Lower leg skin (tissue), 3 donors: ENCODE results near the gene TAOK3.

ENCODE experiments used
- POLR2A ChIP-seq, 2 donors: fragments of 450-650 bp; IDR thresholded peaks; one replicate each; pipeline ENCODE4 v1.6.1; 2016 to 2017; ENCODE audit warnings: antibody characterized with exemption in 2 of 2, mild to moderate bottlenecking in 1 of 2, moderate library complexity in 1 of 2
- TF ChIP-seq, protein P1 (sequence below), 3 donors: fragments of 450-650 bp; IDR thresholded peaks; one replicate each; pipeline ENCODE4 v1.5.1; 2016; ENCODE audit warnings: antibody characterized with exemption in 3 of 3, mild to moderate bottlenecking in 3 of 3, moderate library complexity in 2 of 3

DNA sequence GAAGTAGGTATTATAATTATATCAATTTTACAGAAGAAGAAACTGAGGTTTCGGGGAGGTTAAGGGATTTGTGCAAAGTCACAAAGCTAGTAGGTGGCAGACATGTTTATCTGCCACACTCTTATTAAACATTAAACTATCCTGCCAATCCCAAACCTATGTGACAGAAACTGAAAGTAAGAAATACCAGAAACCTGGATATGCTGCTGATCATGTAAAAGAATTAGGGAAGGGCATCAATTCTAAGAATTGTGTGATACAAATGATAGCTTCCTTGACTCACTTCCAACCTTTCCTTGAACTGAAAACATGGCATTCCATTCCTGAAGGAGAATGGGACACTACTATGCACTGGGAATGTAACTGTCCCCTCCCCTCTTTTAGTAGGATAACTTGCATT is 16.9 kb downstream of the TAOK3 start:
- TF ChIP-seq, protein P1, sequence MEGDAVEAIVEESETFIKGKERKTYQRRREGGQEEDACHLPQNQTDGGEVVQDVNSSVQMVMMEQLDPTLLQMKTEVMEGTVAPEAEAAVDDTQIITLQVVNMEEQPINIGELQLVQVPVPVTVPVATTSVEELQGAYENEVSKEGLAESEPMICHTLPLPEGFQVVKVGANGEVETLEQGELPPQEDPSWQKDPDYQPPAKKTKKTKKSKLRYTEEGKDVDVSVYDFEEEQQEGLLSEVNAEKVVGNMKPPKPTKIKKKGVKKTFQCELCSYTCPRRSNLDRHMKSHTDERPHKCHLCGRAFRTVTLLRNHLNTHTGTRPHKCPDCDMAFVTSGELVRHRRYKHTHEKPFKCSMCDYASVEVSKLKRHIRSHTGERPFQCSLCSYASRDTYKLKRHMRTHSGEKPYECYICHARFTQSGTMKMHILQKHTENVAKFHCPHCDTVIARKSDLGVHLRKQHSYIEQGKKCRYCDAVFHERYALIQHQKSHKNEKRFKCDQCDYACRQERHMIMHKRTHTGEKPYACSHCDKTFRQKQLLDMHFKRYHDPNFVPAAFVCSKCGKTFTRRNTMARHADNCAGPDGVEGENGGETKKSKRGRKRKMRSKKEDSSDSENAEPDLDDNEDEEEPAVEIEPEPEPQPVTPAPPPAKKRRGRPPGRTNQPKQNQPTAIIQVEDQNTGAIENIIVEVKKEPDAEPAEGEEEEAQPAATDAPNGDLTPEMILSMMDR (IDR thresholded peaks at IDR 0.05) = no peak
- no peak for TF ChIP-seq POLR2A (IDR thresholded peaks at IDR 0.05)
